HepG2 (cell line): ENCODE results near the gene ZFP90.

Experiments
- KLF16 ChIP-seq, 2 experiments: sonication (generic) in 1 of 2; formaldehyde crosslinking in 1 of 2; IDR thresholded peaks; 2 replicates each; pipeline versions ENCODE4 v1.6.1 to v1.8.0; 2016 to 2023; ENCODE audit warnings: missing genetic modification reagents in 2 of 2, missing compliant biosample characterization in 1 of 2
- MAFG ChIP-seq: sonication (generic); formaldehyde crosslinking; IDR thresholded peaks from 2 replicates; pipeline ENCODE4 v1.5.1; 2020; ENCODE audit warnings: mild to moderate bottlenecking, missing genetic modification reagents
- POLR2A ChIP-seq, 2 experiments: IDR thresholded peaks; 2 replicates each; pipeline ENCODE4 v1.6.1; 2011; ENCODE audit warnings: low read depth in 2 of 2, low read length in 2 of 2, mild to moderate bottlenecking in 1 of 2, moderate library complexity in 1 of 2; ENCODE audit not compliant: insufficient read depth in 1 of 2
- PPARG ChIP-seq: conservative IDR thresholded peaks from 2 replicates; pipeline ENCODE4 v1.6.1; 2016; ENCODE audit warnings: missing biosample characterization, missing genetic modification reagents
- ZNF138 ChIP-seq: sonication (generic); formaldehyde crosslinking; IDR thresholded peaks from 2 replicates; pipeline ENCODE4 v1.5.0; 2020; ENCODE audit warnings: mild to moderate bottlenecking, low read depth, missing genetic modification reagents
- TF ChIP-seq, protein P1 (sequence below): sonication (generic); formaldehyde crosslinking; IDR thresholded peaks from 2 replicates; pipeline ENCODE4 v1.4.0; 2020; ENCODE audit warnings: low read depth, mild to moderate bottlenecking, missing genetic modification reagents

DNA sequence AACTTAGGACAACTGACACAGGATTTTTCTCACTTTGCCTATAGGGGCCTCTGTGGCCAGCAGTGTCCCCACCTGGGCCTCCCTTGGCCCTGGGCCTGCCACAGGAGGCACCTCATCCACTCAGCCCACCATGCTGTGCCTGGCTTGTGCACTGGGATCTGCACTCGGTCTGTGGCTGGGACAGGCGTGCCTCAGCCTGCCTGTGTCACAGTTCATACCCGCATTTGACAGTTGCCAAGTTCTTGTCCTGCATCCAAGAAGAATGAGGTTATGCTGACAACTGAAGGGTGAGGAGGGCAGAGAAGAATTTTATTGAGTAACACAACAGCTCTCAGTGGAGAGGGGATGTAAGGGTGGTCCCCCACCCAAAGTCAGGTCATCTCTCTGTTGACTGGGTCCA is 36.0 kb downstream of the ZFP90 start:
- TF ChIP-seq PPARG (CRISPR knock-in tag) (no peak), ZNF138 (CRISPR knock-in tag) (no peak), POLR2A (IDR thresholded peaks at IDR 0.05; ENCODE audit: insufficient read depth in 1 of 2, low read depth in 2 of 2, low read length in 2 of 2) (no peak), KLF16 (CRISPR knock-in tag; IDR thresholded peaks at IDR 0.05) (no peak), MAFG (CRISPR knock-in tag) (no peak)
- TF ChIP-seq, protein P1, sequence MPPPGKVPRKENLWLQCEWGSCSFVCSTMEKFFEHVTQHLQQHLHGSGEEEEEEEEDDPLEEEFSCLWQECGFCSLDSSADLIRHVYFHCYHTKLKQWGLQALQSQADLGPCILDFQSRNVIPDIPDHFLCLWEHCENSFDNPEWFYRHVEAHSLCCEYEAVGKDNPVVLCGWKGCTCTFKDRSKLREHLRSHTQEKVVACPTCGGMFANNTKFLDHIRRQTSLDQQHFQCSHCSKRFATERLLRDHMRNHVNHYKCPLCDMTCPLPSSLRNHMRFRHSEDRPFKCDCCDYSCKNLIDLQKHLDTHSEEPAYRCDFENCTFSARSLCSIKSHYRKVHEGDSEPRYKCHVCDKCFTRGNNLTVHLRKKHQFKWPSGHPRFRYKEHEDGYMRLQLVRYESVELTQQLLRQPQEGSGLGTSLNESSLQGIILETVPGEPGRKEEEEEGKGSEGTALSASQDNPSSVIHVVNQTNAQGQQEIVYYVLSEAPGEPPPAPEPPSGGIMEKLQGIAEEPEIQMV (CRISPR knock-in tag), result no peak
